Measurements from ENCODE around the gene KIF18A. TPM values are rescaled to one million over a fixed set of nuclear protein-coding genes. Genes with fewer than 3 reads are reported as not detected.
A peak's percentile ranks its signal among the peaks of the same experiment; 100 is the strongest.

KIF18A gene
- total and polyA plus RNA-seq, 2 of the 13 experiments (the other 11 are each of a cell fraction or from before 2014, with no cell fraction given): 3.4 to 14.4 TPM

DNA sequence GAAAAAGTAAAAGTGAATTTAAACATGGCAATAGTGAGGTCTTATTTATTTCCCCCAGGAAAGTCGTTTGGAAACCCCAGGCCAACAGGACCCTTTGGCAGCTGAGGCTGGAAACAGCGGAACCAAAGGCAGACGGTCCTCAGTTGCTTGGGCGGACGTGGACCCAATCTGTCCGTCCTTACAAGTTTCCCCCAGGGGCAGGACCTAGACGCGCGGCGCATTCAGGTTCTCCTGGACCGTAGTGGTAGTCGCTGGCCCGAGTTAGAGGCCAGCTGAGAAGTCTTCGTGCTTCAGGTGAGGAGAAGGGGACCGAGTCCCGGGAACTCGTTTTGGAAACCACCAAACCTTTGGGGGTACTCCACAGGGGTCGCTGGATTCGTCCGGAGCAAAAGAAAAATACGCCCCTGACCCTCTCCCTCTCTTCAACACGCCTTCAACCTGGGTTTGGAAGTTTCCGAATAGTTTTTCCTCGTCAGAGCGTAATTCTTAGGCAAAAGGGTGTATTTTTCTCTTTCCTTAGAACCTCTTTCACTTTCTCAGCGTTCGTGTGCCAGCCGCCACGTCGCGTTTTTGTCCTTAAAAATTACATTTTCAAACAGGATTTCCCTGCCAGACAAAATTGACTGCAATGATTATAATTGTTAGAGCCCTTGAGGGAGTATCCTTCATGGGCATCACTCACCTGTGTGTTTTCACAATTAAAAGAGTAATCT is 2.3 kb upstream of the KIF18A start (continued):
- TF ChIP-seq, protein P1, sequence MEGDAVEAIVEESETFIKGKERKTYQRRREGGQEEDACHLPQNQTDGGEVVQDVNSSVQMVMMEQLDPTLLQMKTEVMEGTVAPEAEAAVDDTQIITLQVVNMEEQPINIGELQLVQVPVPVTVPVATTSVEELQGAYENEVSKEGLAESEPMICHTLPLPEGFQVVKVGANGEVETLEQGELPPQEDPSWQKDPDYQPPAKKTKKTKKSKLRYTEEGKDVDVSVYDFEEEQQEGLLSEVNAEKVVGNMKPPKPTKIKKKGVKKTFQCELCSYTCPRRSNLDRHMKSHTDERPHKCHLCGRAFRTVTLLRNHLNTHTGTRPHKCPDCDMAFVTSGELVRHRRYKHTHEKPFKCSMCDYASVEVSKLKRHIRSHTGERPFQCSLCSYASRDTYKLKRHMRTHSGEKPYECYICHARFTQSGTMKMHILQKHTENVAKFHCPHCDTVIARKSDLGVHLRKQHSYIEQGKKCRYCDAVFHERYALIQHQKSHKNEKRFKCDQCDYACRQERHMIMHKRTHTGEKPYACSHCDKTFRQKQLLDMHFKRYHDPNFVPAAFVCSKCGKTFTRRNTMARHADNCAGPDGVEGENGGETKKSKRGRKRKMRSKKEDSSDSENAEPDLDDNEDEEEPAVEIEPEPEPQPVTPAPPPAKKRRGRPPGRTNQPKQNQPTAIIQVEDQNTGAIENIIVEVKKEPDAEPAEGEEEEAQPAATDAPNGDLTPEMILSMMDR (CRISPR knock-in tag; IDR thresholded peaks at IDR 0.05): peak; percentile 24
- no peak for TF ChIP-seq ZNF780A (CRISPR knock-in tag; IDR thresholded peaks at IDR 0.05)
- TF ChIP-seq, protein P2, sequence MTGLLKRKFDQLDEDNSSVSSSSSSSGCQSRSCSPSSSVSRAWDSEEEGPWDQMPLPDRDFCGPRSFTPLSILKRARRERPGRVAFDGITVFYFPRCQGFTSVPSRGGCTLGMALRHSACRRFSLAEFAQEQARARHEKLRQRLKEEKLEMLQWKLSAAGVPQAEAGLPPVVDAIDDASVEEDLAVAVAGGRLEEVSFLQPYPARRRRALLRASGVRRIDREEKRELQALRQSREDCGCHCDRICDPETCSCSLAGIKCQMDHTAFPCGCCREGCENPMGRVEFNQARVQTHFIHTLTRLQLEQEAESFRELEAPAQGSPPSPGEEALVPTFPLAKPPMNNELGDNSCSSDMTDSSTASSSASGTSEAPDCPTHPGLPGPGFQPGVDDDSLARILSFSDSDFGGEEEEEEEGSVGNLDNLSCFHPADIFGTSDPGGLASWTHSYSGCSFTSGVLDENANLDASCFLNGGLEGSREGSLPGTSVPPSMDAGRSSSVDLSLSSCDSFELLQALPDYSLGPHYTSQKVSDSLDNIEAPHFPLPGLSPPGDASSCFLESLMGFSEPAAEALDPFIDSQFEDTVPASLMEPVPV (CRISPR knock-in tag; IDR thresholded peaks at IDR 0.05): peak; percentile 44; the same call in 1 of the 2 replicates
- peak; percentile 87; the same call in 1 of the 2 replicates for TF ChIP-seq MIER3 (CRISPR knock-in tag; IDR thresholded peaks at IDR 0.05; ENCODE audit: borderline replicate concordance)
- TF ChIP-seq, protein P3, sequence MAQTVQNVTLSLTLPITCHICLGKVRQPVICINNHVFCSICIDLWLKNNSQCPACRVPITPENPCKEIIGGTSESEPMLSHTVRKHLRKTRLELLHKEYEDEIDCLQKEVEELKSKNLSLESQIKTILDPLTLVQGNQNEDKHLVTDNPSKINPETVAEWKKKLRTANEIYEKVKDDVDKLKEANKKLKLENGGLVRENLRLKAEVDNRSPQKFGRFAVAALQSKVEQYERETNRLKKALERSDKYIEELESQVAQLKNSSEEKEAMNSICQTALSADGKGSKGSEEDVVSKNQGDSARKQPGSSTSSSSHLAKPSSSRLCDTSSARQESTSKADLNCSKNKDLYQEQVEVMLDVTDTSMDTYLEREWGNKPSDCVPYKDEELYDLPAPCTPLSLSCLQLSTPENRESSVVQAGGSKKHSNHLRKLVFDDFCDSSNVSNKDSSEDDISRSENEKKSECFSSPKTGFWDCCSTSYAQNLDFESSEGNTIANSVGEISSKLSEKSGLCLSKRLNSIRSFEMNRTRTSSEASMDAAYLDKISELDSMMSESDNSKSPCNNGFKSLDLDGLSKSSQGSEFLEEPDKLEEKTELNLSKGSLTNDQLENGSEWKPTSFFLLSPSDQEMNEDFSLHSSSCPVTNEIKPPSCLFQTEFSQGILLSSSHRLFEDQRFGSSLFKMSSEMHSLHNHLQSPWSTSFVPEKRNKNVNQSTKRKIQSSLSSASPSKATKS (CRISPR knock-in tag; IDR thresholded peaks at IDR 0.05): peak; percentile 45; the same call in 1 of the 2 replicates
- no peak for TF ChIP-seq PAF1 (CRISPR knock-in tag; IDR thresholded peaks at IDR 0.05)
- no peak for TF ChIP-seq ZNF83 (CRISPR knock-in tag; IDR thresholded peaks at IDR 0.05; ENCODE audit: borderline replicate concordance)
- no peak for TF ChIP-seq NFE2L1 (CRISPR knock-in tag; IDR thresholded peaks at IDR 0.05; ENCODE audit: borderline replicate concordance)
- TF ChIP-seq, protein P4, sequence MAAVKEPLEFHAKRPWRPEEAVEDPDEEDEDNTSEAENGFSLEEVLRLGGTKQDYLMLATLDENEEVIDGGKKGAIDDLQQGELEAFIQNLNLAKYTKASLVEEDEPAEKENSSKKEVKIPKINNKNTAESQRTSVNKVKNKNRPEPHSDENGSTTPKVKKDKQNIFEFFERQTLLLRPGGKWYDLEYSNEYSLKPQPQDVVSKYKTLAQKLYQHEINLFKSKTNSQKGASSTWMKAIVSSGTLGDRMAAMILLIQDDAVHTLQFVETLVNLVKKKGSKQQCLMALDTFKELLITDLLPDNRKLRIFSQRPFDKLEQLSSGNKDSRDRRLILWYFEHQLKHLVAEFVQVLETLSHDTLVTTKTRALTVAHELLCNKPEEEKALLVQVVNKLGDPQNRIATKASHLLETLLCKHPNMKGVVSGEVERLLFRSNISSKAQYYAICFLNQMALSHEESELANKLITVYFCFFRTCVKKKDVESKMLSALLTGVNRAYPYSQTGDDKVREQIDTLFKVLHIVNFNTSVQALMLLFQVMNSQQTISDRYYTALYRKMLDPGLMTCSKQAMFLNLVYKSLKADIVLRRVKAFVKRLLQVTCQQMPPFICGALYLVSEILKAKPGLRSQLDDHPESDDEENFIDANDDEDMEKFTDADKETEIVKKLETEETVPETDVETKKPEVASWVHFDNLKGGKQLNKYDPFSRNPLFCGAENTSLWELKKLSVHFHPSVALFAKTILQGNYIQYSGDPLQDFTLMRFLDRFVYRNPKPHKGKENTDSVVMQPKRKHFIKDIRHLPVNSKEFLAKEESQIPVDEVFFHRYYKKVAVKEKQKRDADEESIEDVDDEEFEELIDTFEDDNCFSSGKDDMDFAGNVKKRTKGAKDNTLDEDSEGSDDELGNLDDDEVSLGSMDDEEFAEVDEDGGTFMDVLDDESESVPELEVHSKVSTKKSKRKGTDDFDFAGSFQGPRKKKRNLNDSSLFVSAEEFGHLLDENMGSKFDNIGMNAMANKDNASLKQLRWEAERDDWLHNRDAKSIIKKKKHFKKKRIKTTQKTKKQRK (IDR thresholded peaks at IDR 0.05; ENCODE audit: low read length): no peak
- no peak for TF ChIP-seq PLRG1 (conservative IDR thresholded peaks at IDR 0.05)
- TF ChIP-seq, protein P5, sequence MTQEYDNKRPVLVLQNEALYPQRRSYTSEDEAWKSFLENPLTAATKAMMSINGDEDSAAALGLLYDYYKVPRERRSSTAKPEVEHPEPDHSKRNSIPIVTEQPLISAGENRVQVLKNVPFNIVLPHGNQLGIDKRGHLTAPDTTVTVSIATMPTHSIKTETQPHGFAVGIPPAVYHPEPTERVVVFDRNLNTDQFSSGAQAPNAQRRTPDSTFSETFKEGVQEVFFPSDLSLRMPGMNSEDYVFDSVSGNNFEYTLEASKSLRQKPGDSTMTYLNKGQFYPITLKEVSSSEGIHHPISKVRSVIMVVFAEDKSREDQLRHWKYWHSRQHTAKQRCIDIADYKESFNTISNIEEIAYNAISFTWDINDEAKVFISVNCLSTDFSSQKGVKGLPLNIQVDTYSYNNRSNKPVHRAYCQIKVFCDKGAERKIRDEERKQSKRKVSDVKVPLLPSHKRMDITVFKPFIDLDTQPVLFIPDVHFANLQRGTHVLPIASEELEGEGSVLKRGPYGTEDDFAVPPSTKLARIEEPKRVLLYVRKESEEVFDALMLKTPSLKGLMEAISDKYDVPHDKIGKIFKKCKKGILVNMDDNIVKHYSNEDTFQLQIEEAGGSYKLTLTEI (CRISPR knock-in tag; conservative IDR thresholded peaks at IDR 0.05): no peak
- TF ChIP-seq, protein P6, sequence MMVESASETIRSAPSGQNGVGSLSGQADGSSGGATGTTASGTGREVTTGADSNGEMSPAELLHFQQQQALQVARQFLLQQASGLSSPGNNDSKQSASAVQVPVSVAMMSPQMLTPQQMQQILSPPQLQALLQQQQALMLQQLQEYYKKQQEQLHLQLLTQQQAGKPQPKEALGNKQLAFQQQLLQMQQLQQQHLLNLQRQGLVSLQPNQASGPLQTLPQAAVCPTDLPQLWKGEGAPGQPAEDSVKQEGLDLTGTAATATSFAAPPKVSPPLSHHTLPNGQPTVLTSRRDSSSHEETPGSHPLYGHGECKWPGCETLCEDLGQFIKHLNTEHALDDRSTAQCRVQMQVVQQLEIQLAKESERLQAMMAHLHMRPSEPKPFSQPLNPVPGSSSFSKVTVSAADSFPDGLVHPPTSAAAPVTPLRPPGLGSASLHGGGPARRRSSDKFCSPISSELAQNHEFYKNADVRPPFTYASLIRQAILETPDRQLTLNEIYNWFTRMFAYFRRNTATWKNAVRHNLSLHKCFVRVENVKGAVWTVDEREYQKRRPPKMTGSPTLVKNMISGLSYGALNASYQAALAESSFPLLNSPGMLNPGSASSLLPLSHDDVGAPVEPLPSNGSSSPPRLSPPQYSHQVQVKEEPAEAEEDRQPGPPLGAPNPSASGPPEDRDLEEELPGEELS (CRISPR knock-in tag; IDR thresholded peaks at IDR 0.05): peak; percentile 82
- TF ChIP-seq GLI4 (CRISPR knock-in tag; IDR thresholded peaks at IDR 0.05; ENCODE audit: borderline replicate concordance): no peak
- TF ChIP-seq ZSCAN29 (CRISPR knock-in tag; conservative IDR thresholded peaks at IDR 0.05): 0 out of 2 replicates have a peak, but pooled peaks have one; percentile 51
- no peak for TF ChIP-seq MBD4 (IDR thresholded peaks at IDR 0.05; ENCODE audit: borderline replicate concordance, low read length)
